Measurements from ENCODE around the gene HSPG2. TPM values are rescaled to one million over a fixed set of nuclear protein-coding genes. Genes with fewer than 3 reads are reported as not detected.
A peak's percentile ranks its signal among the peaks of the same experiment; 100 is the strongest.

HSPG2 gene
- total RNA-seq, 1 donor from 2014 or later = 1.7 TPM

GRCh38 chr1:21942464-21942863 is 5.4 kb upstream of the HSPG2 start:
- intact Hi-C loops (cut with micrococcal nuclease) = loop anchor here (10.0 kb wide), 1 partner anchor 78 kb away; no protein-coding TSS in a partner anchor
- Mint-ChIP-seq H3K27ac (no peak overlapping the region), H3K36me3 (ENCODE audit: low read depth) (peaks cover 1% of the 10 kb centered on the region), H3K4me3 (no peak overlapping the region), H3K9me3 (no peaks in the 10 kb centered on the region), H3K4me1 (peaks cover 5% of the 10 kb centered on the region), H3K27me3 (peaks cover 9% of the 10 kb centered on the region)
- no peak for ATAC-seq (ENCODE audit: low read depth)
- CTCF ChIA-PET = no interaction called here
- POLR2A ChIA-PET = no interaction called here
- TF ChIP-seq CTCF (IDR thresholded peaks at IDR 0.05) = no peak
- DNase-seq = no peak

GRCh38 chr1:21941370-21941769 is 4.3 kb upstream of the HSPG2 start:
- no peak overlapping the region for H3K4me3 Mint-ChIP-seq
- ATAC-seq (ENCODE audit: low read depth) = no peak
- TF ChIP-seq CTCF (IDR thresholded peaks at IDR 0.05) = no peak
- H3K27ac Mint-ChIP-seq = no peak overlapping the region
- POLR2A ChIA-PET = no interaction called here
- no peaks in the 10 kb centered on the region for H3K9me3 Mint-ChIP-seq
- no peak for DNase-seq
- H3K4me1 Mint-ChIP-seq = peaks cover 7% of the 10 kb centered on the region
- peaks cover 9% of the 10 kb centered on the region for H3K27me3 Mint-ChIP-seq
- CTCF ChIA-PET = no interaction called here
- H3K36me3 Mint-ChIP-seq (ENCODE audit: low read depth) = peaks cover 1% of the 10 kb centered on the region
- intact Hi-C loops (cut with micrococcal nuclease) = loop anchor here (10.0 kb wide), 1 partner anchor 77 kb away; no protein-coding TSS in a partner anchor

- H3K4me3 Mint-ChIP-seq = no peak overlapping the region
- no peak for TF ChIP-seq CTCF (IDR thresholded peaks at IDR 0.05)
Observed at GRCh38 chr1:21940492-21940891, 3.4 kb upstream of the HSPG2 start.

GRCh38 chr1:21939650-21940374 is 2.7 kb upstream of the HSPG2 start:
- Mint-ChIP-seq H3K36me3 (ENCODE audit: low read depth) (peaks cover 1% of the 10 kb centered on the region), H3K4me1 (peaks cover 7% of the 10 kb centered on the region), H3K9me3 (no peaks in the 10 kb centered on the region), H3K27me3 (peaks cover 19% of the 10 kb centered on the region), H3K27ac (no peak overlapping the region), H3K4me3 (peak overlapping the region; percentile 32)
- ATAC-seq (ENCODE audit: low read depth) (no peak), DNase-seq (no peak)
- intact Hi-C loops (cut with micrococcal nuclease) = loop anchor here (10.0 kb wide), 2 partner anchors 75 to 125 kb away; partner anchors contain the start of gene LDLRAD2
- CTCF ChIA-PET = no interaction called here
- POLR2A ChIA-PET = interaction anchor here (2.0 kb wide), 1 partner anchor 86 kb away, joined by 5 read pairs; no protein-coding TSS in a partner anchor
- no peak for TF ChIP-seq CTCF (IDR thresholded peaks at IDR 0.05)

More at GRCh38 chr1:21940492-21940891, 3.4 kb upstream of the HSPG2 start:
- Mint-ChIP-seq H3K27me3 (peaks cover 15% of the 10 kb centered on the region), H3K4me1 (peaks cover 7% of the 10 kb centered on the region), H3K27ac (no peak overlapping the region), H3K36me3 (ENCODE audit: low read depth) (peaks cover 1% of the 10 kb centered on the region), H3K9me3 (no peaks in the 10 kb centered on the region)
- ATAC-seq (ENCODE audit: low read depth) (no peak), DNase-seq (no peak)
- POLR2A ChIA-PET = no interaction called here
- CTCF ChIA-PET = no interaction called here
- intact Hi-C loops (cut with micrococcal nuclease) = loop anchor here (10.0 kb wide), 1 partner anchor 76 kb away; no protein-coding TSS in a partner anchor

- Mint-ChIP-seq H3K9me3 (no peaks in the 10 kb centered on the region), H3K4me1 (peaks cover 7% of the 10 kb centered on the region), H3K36me3 (ENCODE audit: low read depth) (peaks cover 1% of the 10 kb centered on the region), H3K27me3 (peaks cover 22% of the 10 kb centered on the region), H3K4me3 (peak overlapping the region; percentile 84), H3K27ac (no peak overlapping the region)
- DNase-seq (no peak), ATAC-seq (ENCODE audit: low read depth) (no peak)
- POLR2A ChIA-PET = interaction anchor here (2.0 kb wide), 1 partner anchor 86 kb away, joined by 5 read pairs; no protein-coding TSS in a partner anchor
- TF ChIP-seq CTCF (IDR thresholded peaks at IDR 0.05) = no peak
- CTCF ChIA-PET = no interaction called here
- intact Hi-C loops (cut with micrococcal nuclease) = loop anchor here (10.0 kb wide), 1 partner anchor 124 kb away; the partner anchor contains the start of gene LDLRAD2
Observed at GRCh38 chr1:21938732-21939538, 1.8 kb upstream of the HSPG2 start.

All from activated B cell treated with CpG ODN at 0.5 μM for 24 hours (primary cell).